K562 (cell line): ENCODE measurements around the gene C1orf56. TPM values are rescaled to one million over a fixed set of nuclear protein-coding genes. Genes with fewer than 3 reads are reported as not detected.
A peak's percentile ranks its signal among the peaks of the same experiment; 100 is the strongest.

Experiments
- ARID4B ChIP-seq: sonication (generic); formaldehyde crosslinking; IDR thresholded peaks from 2 replicates; pipeline ENCODE4 v1.8.0; 2022; ENCODE audit warnings: mild to moderate bottlenecking, missing genetic modification reagents
- ARNT ChIP-seq, 2 experiments: fragments of 450-650 bp; IDR thresholded peaks; 2 replicates each; pipeline ENCODE4 v1.6.1; 2016; ENCODE audit warnings: mild to moderate bottlenecking in 1 of 2
- ATF2 ChIP-seq: sonication (generic); formaldehyde crosslinking; IDR thresholded peaks from 2 replicates; pipeline ENCODE4 v1.8.1; 2022; ENCODE audit warnings: missing genetic modification reagents
- C11orf30 ChIP-seq: fragments of 450-650 bp; IDR thresholded peaks from 2 replicates; pipeline ENCODE4 v1.6.1; 2016; ENCODE audit warnings: low read depth, mild to moderate bottlenecking
- ERF ChIP-seq: fragments of 450-650 bp; formaldehyde crosslinking; IDR thresholded peaks from 2 replicates; pipeline ENCODE4 v1.4.0; 2020; ENCODE audit warnings: mild to moderate bottlenecking, mixed read lengths
- HES1 ChIP-seq: fragments of 450-650 bp; IDR thresholded peaks from 2 replicates; pipeline ENCODE4 v1.6.1; 2016; ENCODE audit warnings: low read depth, mild to moderate bottlenecking, moderate library complexity
- MAFF ChIP-seq: IDR thresholded peaks from 2 replicates; pipeline ENCODE4 v1.6.1; 2012; ENCODE audit warnings: low read length, improper control_type of control experiment
- NFATC3 ChIP-seq: fragments of 450-650 bp; IDR thresholded peaks from 2 replicates; pipeline ENCODE4 v1.6.1; 2017; ENCODE audit warnings: mild to moderate bottlenecking
- NFRKB ChIP-seq: fragments of 450-650 bp; IDR thresholded peaks from 2 replicates; pipeline ENCODE4 v1.6.1; 2016; ENCODE audit warnings: low read depth
- PHB ChIP-seq: fragments of 250-450 bp; sonication (Bioruptor Pico); IDR thresholded peaks from 2 replicates; pipeline ENCODE4 v1.5.0; 2021
- RCOR1 ChIP-seq, 2 experiments: IDR thresholded peaks; 2 replicates each; pipeline ENCODE4 v1.6.1; 2012; ENCODE audit warnings: low read depth in 2 of 2, low read length in 2 of 2, borderline replicate concordance in 1 of 2, improper control_type of control experiment in 1 of 2
- SIRT6 ChIP-seq: IDR thresholded peaks from one replicate; pipeline ENCODE4 v1.6.1; 2012; ENCODE audit warnings: low read depth, mild to moderate bottlenecking, control low read depth, inconsistent platforms, low read length, moderate library complexity
- SMAD4 ChIP-seq: fragments of 250-450 bp; sonication (Bioruptor Pico); conservative IDR thresholded peaks from 2 replicates; pipeline ENCODE4 v1.8.0; 2021; ENCODE audit warnings: inconsistent platforms, mild to moderate bottlenecking, moderate library complexity
- SMARCE1 ChIP-seq: fragments of 450-650 bp; IDR thresholded peaks from 2 replicates; pipeline ENCODE4 v1.7.1; 2016; ENCODE audit warnings: mild to moderate bottlenecking
- TAF9B ChIP-seq: fragments of 450-650 bp; IDR thresholded peaks from 2 replicates; pipeline ENCODE4 v1.6.1; 2018; ENCODE audit warnings: mild to moderate bottlenecking; ENCODE audit not compliant: partially characterized antibody
- TBL1XR1 ChIP-seq, 2 experiments: IDR thresholded peaks; 2 replicates each; pipeline ENCODE4 v1.6.1; 2012; ENCODE audit warnings: improper control_type of control experiment in 2 of 2, low read length in 2 of 2, mild to moderate bottlenecking in 1 of 2
- TEAD4 ChIP-seq, 2 experiments: sonication (generic) in 1 of 2; formaldehyde crosslinking in 1 of 2; IDR thresholded peaks; 2 replicates each; pipeline versions ENCODE4 v1.6.1 to v1.8.0; 2012 to 2022; ENCODE audit warnings: borderline replicate concordance in 1 of 2, inconsistent platforms in 1 of 2, low read length in 1 of 2, mild to moderate bottlenecking in 1 of 2, missing genetic modification reagents in 1 of 2
- XRCC5 ChIP-seq: fragments of 200-400 bp; formaldehyde crosslinking; IDR thresholded peaks from 2 replicates; pipeline ENCODE4 v1.6.1; 2017; ENCODE audit warnings: low read depth, mild to moderate bottlenecking, low read length
- ZNF175 ChIP-seq: fragments of 200-800 bp; sonication (Bioruptor generic); IDR thresholded peaks from 2 replicates; pipeline ENCODE4 v1.6.1; 2016; ENCODE audit warnings: low read depth, mild to moderate bottlenecking, missing genetic modification characterization, missing compliant biosample characterization
- ZNF311 ChIP-seq: fragments of 250-450 bp; sonication (Bioruptor Pico); IDR thresholded peaks from 2 replicates; pipeline ENCODE4 v1.4.0; 2020; ENCODE audit warnings: mild to moderate bottlenecking, moderate library complexity
- ZNF644 ChIP-seq: fragments of 200-800 bp; sonication (Bioruptor generic); IDR thresholded peaks from 2 replicates; pipeline ENCODE4 v1.6.1; 2016; ENCODE audit warnings: low read depth, missing genetic modification characterization, missing compliant biosample characterization
- ZNF668 ChIP-seq: fragments of 250-450 bp; sonication (Bioruptor Pico); IDR thresholded peaks from 2 replicates; pipeline ENCODE4 v1.8.0; 2022; ENCODE audit warnings: mild to moderate bottlenecking, inconsistent platforms
- ZNF699 ChIP-seq: fragments of 250-450 bp; sonication (Bioruptor Pico); IDR thresholded peaks from 2 replicates; pipeline ENCODE4 v1.8.0; 2021; ENCODE audit warnings: mild to moderate bottlenecking, moderate library complexity; ENCODE audit not compliant: insufficient replicate concordance
- ZNF75A ChIP-seq: fragments of 450-650 bp; formaldehyde crosslinking; IDR thresholded peaks from 2 replicates; pipeline ENCODE4 v1.4.0; 2020; ENCODE audit warnings: mild to moderate bottlenecking
- polyA plus RNA-seq, 8 experiments: library from polyadenylated mRNA; depleted of rRNA in 4 of 8; stranded (reverse) in 5 of 8; unstranded in 3 of 8; fragments of >200 nt; fragmentation: Nextera tagmentation in 2 of 8; fragmentation: Illumina TruSeq in 1 of 8; extraction: Ambion mirVana in 2 of 8; extraction: Trizol in 1 of 8; gene quantifications; 2 replicates each; pipeline versions ENCODE4 v1.2.1 to v1.2.3, GENCODE V29; 2011 to 2014; ENCODE audit warnings: inconsistent platforms in 1 of 8, missing spikeins in 1 of 8
- total RNA-seq, 7 experiments: library from RNA; depleted of rRNA in 6 of 7; stranded (reverse); fragments of >200 nt in 6 of 7; fragmentation: Illumina TruSeq in 2 of 7; extraction: Trizol in 2 of 7; gene quantifications; 2 replicates each; pipeline versions ENCODE4 v1.2.1 to v1.2.3, GENCODE V29; 2011 to 2021; ENCODE audit warnings: low replicate concordance in 1 of 7

C1orf56 gene
- total and polyA plus RNA-seq, 9 of the 15 experiments (the other 6 are each of a cell fraction or from before 2014, with no cell fraction given) = 0.18 to 15.7 (median 1.1) TPM

GRCh38 chr1:150999051-150999674, 48.4 kb upstream of the C1orf56 start (continued):
- TF ChIP-seq ARID4B (CRISPR knock-in tag) (no peak; the same call in 1 of the 2 replicates), ZNF311 (CRISPR knock-in tag) (no peak), ERF (no peak), HES1 (0 out of 2 replicates have a peak, but pooled peaks have one; percentile 26), PHB (CRISPR knock-in tag) (no peak), SMARCE1 (peak; percentile 83), NFATC3 (0 out of 2 replicates have a peak, but pooled peaks have one; percentile 24), ZNF668 (CRISPR knock-in tag) (0 out of 2 replicates have a peak, but pooled peaks have one; percentile 31), TAF9B (peak; percentile 80), SMAD4 (peak; percentile 78), SIRT6 (no peak), NFRKB (0 out of 2 replicates have a peak, but pooled peaks have one; percentile 35), ZNF699 (CRISPR knock-in tag) (no peak), ZNF75A (CRISPR knock-in tag) (no peak), C11orf30 (peak; percentile 95), TBL1XR1 (IDR thresholded peaks at IDR 0.05; ENCODE audit: low read length in 2 of 2) (no peak), ZNF644 (tag) (0 out of 2 replicates have a peak, but pooled peaks have one; percentile 26), ATF2 (no peak), MAFF (peak; percentile 84), XRCC5 (no peak), TEAD4 (IDR thresholded peaks at IDR 0.05; ENCODE audit: low read length) (peak; percentile 72), TEAD4 (CRISPR knock-in tag; IDR thresholded peaks at IDR 0.05; ENCODE audit: borderline replicate concordance) (no peak), ARNT (IDR thresholded peaks at IDR 0.05) (peak in 1 of 2 experiments; percentile 21; a peak in 1 of 4 replicates), ZNF175 (CRISPR knock-in tag) (peak; percentile 70), RCOR1 (IDR thresholded peaks at IDR 0.05; ENCODE audit: borderline replicate concordance in 1 of 2, low read depth in 2 of 2, low read length in 2 of 2) (peak in 1 of 2 experiments; percentile 51; a peak in 1 of 4 replicates)
